GM10266 (cell line): Measurements from ENCODE around the gene DHRS2.
"Not testable (repeated sequence)": the region's sequence is repeated elsewhere in the genome, so short reads cannot be mapped to it uniquely, and the experiment has no call there.

Source experiments
- DNase-seq: peaks from one replicate; pipeline ENCODE4 v3.0.0; 2012; ENCODE audit errors: extremely low spot score
- CTCF ChIP-seq: IDR thresholded peaks from 2 replicates; pipeline ENCODE4 v1.5.1; 2012; ENCODE audit warnings: mild to moderate bottlenecking, low read depth; ENCODE audit not compliant: control insufficient read depth, insufficient read depth; ENCODE audit errors: missing control alignments

DHRS2 gene

GRCh38 chr14:23636317-23637211, at the start of gene DHRS2:
DHRS2 (plus strand) TSS chr14:23636364; CDS start chr14:23638865, 2,501 bp downstream.
- no peak for TF ChIP-seq CTCF
- no peak for DNase-seq

DNA sequence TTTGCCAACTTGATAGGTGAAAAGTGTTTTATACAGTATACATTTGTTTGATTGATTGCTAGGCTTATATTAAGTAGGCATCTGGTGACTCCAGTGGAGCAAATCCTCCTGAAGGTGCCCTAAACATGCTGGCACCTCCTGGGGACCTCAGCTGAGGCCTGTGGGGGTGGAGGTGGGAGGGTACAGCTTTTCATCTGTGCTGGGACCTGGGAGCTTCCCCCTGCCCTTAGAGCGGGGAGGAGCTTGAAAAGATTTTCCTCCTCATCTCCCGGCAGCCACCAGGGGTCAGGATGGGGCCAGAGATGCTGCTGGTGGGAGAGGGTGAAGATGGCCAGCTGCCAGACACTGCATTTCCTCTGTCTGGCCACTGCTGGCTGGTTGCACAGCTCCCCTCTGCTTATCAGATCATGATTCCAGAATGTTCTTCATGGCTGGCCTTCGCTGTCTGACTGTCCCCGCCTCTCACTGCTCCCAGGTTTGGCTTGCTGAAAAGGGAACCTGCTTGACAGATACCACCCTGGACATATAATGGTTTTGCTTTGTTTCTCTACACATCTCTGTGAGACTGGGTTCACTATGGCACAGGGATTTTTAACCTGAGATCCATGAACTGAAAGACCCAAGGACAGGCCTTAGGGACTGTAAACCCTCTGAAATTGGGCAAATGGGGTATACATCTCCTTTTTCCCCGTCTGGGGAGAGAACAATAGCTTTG, 47.1 kb upstream of the DHRS2 start:
- DNase-seq = peak; percentile 94
- peak; percentile 92 for TF ChIP-seq CTCF

GRCh38 chr14:23589606-23590005, 46.6 kb upstream of the DHRS2 start:
- no peak for TF ChIP-seq CTCF
- no peak for DNase-seq

DNA sequence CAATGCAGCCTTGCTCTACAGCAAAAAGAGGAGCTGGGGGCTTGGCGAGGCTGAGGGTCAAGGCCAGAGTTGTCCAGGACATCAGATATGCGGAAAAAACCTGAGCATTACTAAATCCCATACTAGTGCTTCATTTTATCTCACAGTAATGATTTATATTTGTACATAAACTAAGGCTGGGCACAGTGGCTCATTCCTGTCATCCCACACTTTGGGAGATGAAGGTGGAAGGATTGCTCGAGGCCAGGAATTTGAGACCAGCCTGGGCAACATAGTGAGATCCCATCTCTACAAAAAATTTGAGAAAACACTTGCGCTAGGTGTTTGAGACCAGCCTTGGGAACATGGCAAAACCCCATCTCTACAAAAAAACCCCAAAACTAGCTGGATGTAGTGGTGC, 46.0 kb upstream of the DHRS2 start:
- TF ChIP-seq CTCF = no peak
- DNase-seq = no peak

DNA sequence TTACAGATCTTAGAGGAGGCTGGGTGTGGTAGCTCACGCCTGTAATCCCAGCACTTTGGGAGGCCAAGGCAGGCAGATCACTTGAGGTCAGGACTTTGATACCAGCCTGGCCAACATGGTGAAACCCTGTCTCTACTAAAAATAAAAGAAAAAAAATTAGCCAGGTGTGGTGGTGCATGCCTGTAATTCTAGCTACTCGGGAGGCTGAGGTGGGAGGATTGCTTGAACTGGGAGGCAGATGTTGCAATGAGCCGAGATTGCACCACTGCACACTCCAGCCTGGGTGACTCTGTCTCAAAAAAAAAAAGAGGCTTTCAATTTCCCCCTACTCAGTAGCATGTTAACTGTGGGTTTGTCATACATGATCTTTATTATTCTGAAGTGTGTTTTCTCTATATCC, 42.0 kb upstream of the DHRS2 start:
- not testable (repeated sequence) for DNase-seq

GRCh38 chr14:23600322-23600707, 35.8 kb upstream of the DHRS2 start:
- no peak for TF ChIP-seq CTCF
- no peak for DNase-seq

GRCh38 chr14:23600806-23601205, 35.4 kb upstream of the DHRS2 start:
- DNase-seq = no peak
- TF ChIP-seq CTCF = no peak
